ENCODE results near the gene EEA1.
"Not testable (repeated sequence)": the region's sequence is repeated elsewhere in the genome, so short reads cannot be mapped to it uniquely, and the experiment has no call there.

EEA1 gene

GRCh38 chr12:92928962-92929915 is at the start of gene EEA1:
Gene EEA1 (minus strand): TSS chr12:92929295. CDS start chr12:92929066, 229 bp downstream.
- peak; percentile 89 for DNase-seq (ENCODE audit: low read depth)

DNA sequence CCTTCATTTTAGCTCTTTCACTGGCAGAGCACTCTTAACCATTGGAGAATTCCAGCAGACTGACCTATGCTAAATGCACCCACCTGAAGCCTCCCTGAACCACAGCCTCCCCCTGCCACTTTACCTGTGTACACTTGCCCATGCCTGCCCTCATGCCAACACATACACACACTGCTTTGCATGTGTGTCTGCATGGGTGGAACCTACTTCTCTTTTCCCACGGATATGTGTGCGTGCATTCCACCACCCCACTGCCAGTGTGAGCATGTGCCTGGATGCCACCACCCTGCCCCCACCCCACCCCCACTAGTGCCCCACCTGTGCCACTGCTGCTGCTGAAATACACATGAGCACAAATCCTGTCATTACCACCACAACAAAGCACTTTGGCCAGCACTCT is 49.5 kb upstream of the EEA1 start:
- no peak for DNase-seq (ENCODE audit: low read depth)

- DNase-seq (ENCODE audit: low read depth): no peak
These were observed 48.2 kb upstream of the EEA1 start for GRCh38 chr12:92977326-92977725.

- DNase-seq (ENCODE audit: low read depth): no peak
These were observed 45.7 kb upstream of the EEA1 start for GRCh38 chr12:92974759-92975158.

DNA sequence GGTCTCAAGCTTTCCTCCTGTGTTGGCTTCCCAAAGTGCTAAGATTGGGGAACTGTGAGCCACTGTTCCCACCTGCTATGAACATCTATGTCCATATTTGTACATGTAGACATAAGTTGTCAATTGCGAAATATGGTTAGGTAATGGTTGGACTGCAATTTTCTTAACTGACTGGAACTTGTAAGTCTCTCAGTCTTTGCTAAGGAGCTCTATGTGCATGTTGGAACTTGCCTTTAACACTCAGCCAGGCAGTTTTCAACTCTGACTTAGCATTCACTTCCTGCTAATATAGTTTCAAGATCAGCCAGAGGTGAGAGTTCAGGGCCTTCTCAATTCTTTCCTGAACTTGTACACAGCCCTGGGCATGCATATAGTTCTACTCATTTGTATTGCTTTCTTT is 44.5 kb upstream of the EEA1 start:
- DNase-seq (ENCODE audit: low read depth): no peak

- DNase-seq (ENCODE audit: low read depth): no peak
These were observed 42.9 kb upstream of the EEA1 start for GRCh38 chr12:92971859-92972524.

GRCh38 chr12:92968176-92968813 is 39.2 kb upstream of the EEA1 start:
- no peak for DNase-seq (ENCODE audit: low read depth)

- DNase-seq (ENCODE audit: low read depth): not testable (repeated sequence)
These were observed 35.3 kb upstream of the EEA1 start for GRCh38 chr12:92964378-92964777.

GRCh38 chr12:92961949-92962348 is 32.9 kb upstream of the EEA1 start:
- no peak for DNase-seq (ENCODE audit: low read depth)

GRCh38 chr12:92955997-92956663 is 27.0 kb upstream of the EEA1 start:
- DNase-seq (ENCODE audit: low read depth): no peak

DNA sequence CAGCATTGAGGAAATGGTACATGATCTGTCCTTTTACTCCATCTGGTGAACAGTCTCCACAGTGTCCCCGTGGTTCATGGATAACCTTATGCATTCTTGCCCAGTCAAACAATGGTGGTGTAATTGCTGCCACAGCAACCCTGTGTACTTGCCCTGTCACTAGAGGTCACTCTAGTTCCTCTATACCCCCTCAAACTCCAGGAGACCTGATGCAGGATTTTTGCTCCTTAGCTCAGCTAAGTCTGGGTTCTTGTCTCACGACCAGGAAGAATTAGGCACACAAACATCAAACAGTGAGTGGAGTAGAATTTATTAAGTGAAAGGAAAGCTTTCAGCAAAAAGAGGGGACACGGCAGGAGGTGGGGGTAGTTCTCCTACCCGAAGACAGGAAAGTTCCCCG is 24.7 kb upstream of the EEA1 start:
- no peak for DNase-seq (ENCODE audit: low read depth)

DNA sequence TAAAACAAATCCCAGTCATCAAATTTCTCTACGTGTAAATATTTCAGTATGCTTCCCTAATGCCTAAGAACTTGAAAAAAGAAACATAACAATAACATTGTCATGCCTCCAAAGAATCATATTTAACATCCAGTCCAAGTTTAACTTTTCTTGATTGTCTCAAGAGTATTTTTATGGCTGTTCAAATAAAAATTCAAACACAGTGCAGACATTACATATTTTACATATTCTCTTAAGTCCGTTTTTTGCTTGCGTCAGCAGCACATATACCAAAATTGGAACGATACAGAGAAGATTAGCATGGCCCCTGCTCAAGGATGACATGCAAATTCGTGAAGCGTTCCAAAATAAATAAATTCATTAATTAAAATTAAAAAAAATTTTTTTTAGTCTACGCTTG is 23.3 kb upstream of the EEA1 start:
- DNase-seq (ENCODE audit: low read depth): no peak

GRCh38 chr12:92951006-92951405 is 21.9 kb upstream of the EEA1 start:
- DNase-seq (ENCODE audit: low read depth): no peak

DNA sequence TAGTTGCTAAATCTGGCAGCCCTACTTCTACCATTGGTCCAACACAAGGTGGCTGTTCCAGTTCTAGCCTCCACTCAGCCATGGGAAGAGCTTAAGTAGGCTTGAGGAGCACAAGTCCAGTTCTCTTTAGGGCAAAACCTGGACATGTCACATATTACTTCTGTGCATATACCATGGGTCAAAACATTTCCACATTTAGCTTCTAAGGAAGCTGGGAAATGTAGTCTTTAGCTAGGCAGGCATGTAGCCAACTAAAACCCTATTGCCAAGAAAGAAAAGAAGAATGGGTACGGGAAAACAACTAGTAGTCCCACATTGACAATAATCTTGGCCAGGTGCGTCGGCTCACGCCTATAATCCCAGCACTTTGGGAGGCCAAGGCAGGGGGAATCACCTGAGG is 20.9 kb upstream of the EEA1 start:
- no peak for DNase-seq (ENCODE audit: low read depth)

DNA sequence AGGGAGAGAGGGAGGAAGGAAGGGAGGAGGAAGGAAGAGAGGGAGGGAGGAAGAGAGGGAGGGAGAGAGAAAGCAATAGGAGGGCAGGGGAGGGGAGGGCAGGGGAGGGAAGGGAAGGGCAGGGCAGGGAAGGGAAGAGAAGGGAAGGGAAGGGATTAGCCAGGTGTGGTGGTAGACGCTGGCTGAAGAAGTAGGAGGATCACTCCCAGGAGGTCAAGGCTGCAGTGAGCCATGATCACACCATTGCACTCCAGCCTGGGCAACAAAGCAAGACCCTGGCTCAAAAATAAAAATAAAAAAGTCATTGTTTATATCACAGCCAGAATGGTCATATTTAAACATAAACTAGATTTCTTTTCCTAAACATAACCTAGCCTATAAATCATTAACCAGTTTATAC is 20.4 kb upstream of the EEA1 start:
- no peak for DNase-seq (ENCODE audit: low read depth)

- DNase-seq (ENCODE audit: low read depth): no peak
These were observed 18.6 kb upstream of the EEA1 start for GRCh38 chr12:92947589-92948215.

DNA sequence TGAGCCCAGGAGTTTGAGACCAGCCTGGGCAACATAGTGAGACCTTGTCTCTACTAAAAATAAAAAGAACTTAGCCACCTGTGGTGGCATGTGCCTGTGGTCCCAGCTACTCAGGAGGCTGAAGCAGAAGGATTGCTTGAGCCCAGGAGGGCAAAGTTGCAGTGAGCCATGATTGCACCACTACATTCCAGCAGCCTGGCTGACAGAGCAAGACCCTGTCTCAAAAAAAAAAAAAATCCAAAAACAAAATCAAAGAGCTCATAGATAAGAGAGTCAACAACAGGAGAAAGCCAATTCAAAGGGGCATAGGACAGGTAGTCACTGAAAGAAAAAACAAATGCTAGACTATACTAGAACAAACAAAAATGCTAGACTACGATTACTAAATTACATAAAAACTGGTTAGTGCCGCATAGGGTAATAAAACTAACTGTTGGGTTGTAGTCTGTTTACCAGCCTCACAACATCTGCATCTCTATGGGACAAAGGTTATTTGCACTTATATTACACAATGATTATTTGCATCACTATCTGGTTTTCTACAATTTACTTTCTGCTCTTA is 16.6 kb upstream of the EEA1 start:
- no peak for DNase-seq (ENCODE audit: low read depth)

DNA sequence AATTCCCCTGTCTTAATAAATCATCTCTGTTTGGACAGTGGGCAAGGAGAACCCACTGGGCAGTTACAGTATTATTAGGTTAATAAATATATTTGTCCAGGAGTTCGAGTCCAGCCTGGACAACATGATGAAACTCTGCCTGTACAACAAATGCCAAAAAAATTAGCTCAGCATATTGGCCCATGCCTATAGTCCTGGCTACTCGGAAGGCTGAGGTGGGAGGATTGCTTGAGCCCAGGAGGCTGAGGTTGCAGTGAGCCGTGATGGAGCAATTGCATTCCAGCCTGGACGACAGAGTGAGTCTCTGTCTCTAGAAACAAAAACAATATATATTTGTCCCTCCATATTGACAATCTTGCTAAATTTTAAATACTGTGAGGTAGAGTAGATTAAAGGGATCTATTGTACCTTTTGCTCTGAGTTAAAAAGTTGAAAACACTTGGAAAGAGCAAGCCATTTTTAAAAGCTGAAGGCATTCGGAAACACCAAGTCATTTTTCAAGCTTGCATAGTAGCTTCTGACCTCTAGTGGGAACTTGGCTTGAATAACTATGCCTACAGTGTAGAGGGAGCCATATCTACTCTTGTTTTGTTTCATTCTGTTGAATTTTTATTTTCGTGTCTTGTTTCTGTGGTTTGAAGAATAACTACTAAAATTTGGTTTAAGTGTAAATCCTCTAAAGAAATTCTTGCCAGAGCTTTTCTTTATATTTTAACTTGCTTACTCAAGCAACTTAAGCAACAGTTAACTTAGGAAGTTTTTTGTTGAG is 14.6 kb upstream of the EEA1 start:
- DNase-seq (ENCODE audit: low read depth): no peak

DNA sequence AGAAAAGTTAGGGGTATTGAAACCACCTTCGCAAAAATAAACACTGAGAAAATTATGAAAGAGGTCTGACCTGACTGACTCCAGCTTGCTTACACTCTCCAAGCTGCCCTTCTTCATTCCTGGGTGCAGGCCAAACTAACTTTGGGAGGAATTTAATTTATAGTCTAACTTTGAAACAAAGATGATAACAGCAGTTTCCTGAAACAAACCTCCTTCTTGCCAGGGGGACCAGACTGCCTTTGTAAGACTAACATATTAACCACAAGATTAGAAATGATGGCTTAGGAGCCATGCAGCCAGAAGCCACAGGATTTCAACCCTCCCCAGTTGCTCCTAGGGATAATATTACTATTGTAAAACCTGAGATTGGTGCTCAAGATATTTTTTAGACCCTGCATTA is 13.8 kb upstream of the EEA1 start:
- no peak for DNase-seq (ENCODE audit: low read depth)

- DNase-seq (ENCODE audit: low read depth): no peak
These were observed 10.0 kb upstream of the EEA1 start for GRCh38 chr12:92939116-92939515.

GRCh38 chr12:92938638-92939037 is 9.5 kb upstream of the EEA1 start:
- no peak for DNase-seq (ENCODE audit: low read depth)

All from stimulated activated CD8-positive, alpha-beta memory T cell treated with anti-CD3 and anti-CD28 coated beads, Interleukin-12 subunit alpha, Interleukin-12 subunit beta, amount 100 ng/mL, for 1 hour (primary cell).